ENCODE data around the gene ECSIT.

DNA sequence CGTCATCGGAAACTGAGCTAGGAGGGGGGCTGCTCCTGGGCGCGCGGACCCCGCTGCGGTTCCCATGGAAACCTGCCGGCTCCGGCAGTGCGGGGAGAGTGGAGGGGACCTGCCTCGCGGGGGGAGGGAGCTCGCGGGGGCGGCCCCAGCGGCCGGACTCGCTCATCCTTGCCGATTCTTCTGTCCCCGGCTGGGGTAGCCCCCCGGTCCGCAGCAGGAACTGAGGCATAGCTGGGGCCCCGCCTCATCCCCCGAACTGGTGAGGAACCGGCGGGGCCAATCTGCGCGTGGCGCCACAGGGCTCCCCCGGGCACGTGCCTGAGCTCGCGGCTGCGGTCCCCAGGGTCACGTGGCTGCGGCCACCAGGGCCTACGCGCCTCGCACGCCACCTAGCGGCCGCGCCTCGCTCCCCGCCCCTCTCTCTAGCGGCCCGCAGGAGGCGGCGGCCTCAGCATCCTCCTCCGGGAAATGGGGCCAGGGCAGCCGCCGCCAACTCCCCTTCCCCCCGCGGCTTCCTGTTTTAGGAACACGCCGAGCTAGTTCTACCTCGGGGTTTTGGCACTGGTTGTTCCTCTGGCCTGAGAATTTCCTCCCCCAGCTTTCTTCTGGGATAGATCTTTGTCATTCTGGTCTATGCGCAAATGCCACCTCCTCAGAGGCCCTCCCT is 46.4 kb downstream of the ECSIT start:
- 0 out of 2 replicates have a peak, but pooled peaks have one; percentile 24 for TF ChIP-seq POLR2AphosphoS5 (IDR thresholded peaks at IDR 0.05; ENCODE audit: low read depth, low read length)
- TF ChIP-seq TAF1 (IDR thresholded peaks at IDR 0.05; ENCODE audit: low read depth, low read length) = no peak
- TF ChIP-seq POLR2A (IDR thresholded peaks at IDR 0.05; ENCODE audit: low read depth, low read length) = no peak
- TF ChIP-seq PAX5 (IDR thresholded peaks at IDR 0.05; ENCODE audit: insufficient read depth, low read length, severe bottlenecking) = peak; percentile 33
- no peak for TF ChIP-seq SPI1 (IDR thresholded peaks at IDR 0.05; ENCODE audit: low read depth, low read length)
- TF ChIP-seq POU2F2 (IDR thresholded peaks at IDR 0.05; ENCODE audit: low read depth, low read length) = peak; percentile 41; the same call in 1 of the 2 replicates
